GM18502 (cell line): Measurements from ENCODE around the gene TBC1D19.
"Not testable (repeated sequence)": the region's sequence is repeated elsewhere in the genome, so short reads cannot be mapped to it uniquely, and the experiment has no call there.

Experiments
- ATAC-seq: cut with Tn5 transposase; IDR thresholded peaks from one replicate; pipeline ENCODE4 v1.9.1; 2021; ENCODE audit warnings: mild to moderate bottlenecking; ENCODE audit not compliant: unreplicated experiment, poor library complexity

Gene TBC1D19, protein sequence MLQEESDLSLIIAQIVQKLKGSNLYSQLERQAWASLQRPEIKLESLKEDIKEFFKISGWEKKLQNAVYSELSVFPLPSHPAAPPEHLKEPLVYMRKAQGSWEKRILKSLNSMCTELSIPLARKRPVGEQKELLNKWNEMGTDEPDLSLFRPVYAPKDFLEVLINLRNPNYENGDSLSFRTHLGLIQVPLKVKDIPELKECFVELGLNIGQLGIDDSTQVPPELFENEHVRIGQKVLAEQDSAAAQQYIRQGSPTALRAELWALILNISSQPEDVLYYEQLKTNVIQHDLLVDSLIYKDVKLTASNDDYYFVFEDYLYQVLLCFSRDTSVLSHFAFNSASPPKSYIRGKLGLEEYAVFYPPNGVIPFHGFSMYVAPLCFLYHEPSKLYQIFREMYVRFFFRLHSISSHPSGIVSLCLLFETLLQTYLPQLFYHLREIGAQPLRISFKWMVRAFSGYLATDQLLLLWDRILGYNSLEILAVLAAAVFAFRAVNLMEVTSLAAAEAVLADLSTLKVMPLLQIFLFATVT

GRCh38 chr4:26583865-26584652 is at the start of gene TBC1D19:
Gene TBC1D19 (plus strand): TSS chr4:26584084. CDS start chr4:26584194, 110 bp downstream.
- peak; percentile 100 for ATAC-seq

DNA sequence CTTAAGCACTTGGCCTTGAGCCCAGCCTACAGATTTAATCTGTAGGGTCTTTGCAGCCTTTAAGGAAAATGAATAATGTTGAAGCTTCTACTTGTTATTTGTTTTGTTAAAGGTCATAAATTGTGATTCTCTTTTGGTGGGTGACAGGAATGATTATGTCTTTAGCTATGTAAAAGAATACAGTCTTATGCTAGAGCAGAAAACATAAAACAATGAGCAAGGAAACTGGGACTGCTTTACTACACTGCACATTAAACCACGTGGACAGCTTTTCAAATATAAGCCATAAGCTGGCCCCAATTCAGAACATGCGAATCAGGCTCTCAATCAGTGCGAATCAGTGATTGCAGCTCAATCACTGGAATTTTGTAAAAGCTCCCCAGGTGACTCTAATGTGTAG is 40.9 kb upstream of the TBC1D19 start:
- ATAC-seq = no peak

- ATAC-seq = no peak
Observed at GRCh38 chr4:26544421-26544820, 39.5 kb upstream of the TBC1D19 start.

DNA sequence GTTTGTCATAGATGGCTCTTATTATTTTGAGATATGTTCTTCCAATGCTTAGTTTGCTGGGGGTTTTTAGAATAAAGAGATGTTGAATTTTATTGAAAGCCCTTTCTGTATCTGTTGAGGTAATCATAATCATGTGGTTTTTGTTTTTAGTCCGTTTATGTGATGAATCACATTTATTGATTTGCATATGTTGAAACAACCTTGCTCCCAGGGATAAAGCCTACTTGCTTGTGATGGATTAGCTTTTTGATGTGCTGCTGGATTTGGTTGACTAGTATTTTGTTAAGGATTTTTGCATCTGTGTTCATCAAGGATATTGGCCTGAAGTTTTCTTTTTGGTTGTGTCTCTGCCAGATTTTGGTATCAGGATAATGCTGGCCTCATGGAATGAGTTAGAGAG is 35.5 kb upstream of the TBC1D19 start:
- ATAC-seq = not testable (repeated sequence)

DNA sequence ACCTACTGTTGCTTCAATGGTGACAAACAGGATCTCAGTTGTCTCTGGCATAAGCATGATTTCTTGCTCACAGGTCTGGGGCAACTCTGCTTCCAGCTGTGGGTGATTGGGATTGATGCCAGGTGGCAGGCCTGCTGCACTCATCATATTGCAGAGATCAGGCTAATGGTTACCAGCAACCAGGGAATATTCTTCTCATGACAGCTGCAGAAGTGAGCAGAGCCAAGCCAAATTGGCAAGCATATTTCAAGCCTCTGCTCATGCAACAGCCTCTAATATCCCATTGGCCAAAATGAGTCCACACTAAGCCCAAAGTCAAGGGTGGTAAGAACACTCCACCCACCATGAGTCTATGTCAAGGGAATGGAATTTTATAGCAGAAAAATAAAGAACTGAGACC is 26.7 kb upstream of the TBC1D19 start:
- no peak for ATAC-seq

- no peak for ATAC-seq
Observed at GRCh38 chr4:26558166-26558895, 25.6 kb upstream of the TBC1D19 start.

DNA sequence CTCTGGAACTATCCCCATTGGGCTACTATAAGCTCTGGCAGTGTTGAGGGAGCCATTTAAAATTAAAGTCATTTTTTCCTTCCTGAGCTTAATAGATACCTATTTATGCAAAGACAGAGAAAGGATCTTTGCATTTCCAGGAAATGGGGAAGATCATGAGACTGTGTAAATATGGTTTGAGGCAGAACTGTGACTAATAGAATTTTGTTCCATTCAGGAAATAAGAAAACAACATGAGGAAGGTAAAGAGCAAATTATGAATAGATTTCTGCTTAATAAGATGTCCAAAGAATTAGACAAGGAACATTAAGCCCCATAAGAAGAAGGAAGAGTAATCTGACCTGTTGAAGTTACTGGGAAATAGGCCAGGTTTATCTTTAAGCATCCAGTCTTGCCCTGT is 17.8 kb upstream of the TBC1D19 start:
- ATAC-seq = no peak

- no peak for ATAC-seq
Observed at GRCh38 chr4:26568446-26568994, 15.4 kb upstream of the TBC1D19 start.

- no peak for ATAC-seq
Observed at GRCh38 chr4:26570596-26570995, 13.3 kb upstream of the TBC1D19 start.

- no peak for ATAC-seq
Observed at GRCh38 chr4:26573389-26573794, 10.5 kb upstream of the TBC1D19 start.

DNA sequence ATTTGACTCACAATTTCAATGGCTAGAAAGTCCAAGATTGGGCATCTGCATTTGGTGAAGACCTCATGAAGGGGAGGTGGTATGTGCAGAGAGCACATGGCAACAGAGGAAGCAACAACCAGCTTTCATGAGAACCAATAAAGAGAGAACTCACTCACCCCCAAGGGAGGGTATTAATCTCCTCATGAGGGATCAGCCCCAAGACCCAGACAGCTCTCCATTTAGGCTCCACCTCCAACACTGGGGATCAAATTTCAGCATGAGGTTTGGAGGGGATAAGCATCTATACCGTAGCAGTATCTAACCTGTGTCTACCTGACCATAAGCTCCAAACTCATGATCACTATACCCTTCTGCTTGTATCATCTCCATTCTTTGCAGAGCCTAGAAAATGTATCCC is 9.3 kb upstream of the TBC1D19 start:
- no peak for ATAC-seq

DNA sequence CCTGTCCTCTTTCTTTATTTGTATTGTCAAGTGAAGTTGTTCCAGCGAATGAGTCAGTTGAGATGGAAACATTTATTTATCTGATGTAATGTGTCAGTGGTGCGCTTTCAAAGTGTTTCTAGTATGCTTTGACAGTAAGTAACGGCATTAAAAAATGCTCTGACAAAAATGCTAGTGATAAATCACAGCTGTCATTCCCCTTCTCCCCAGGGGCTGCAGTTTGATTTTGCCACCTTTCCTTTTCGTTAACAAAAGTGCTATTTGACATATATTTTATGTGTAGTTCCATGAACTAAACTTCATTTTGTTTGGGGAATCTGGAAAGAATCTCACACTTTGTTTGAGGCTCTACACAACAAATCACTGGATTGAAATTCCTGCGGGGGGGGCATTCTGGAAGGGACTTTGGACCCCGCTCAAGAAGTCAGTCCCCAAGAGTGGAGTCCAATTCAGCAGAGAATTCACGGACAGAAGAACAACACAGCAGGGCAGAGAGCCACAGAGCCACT is 7.6 kb upstream of the TBC1D19 start:
- no peak for ATAC-seq

DNA sequence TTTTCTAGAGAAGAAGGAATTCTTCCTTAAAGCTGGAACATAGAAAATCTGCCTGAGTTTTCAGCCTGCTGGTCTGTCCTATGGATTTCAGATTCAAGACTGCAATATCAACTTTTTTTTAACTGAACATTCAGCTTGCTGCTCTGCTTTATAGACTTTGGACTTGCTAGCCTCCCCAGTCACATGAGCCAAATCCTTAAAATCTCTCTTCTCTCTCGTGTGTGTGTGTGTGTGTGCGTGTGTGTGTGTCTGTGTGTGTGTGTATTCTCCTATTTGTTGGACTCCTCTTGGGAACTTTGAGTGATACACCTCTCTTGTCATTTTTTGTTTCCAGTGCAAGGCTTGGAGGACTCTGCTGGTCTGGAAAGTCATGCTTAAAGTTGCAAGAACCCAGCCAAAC is 6.8 kb upstream of the TBC1D19 start:
- ATAC-seq = no peak

DNA sequence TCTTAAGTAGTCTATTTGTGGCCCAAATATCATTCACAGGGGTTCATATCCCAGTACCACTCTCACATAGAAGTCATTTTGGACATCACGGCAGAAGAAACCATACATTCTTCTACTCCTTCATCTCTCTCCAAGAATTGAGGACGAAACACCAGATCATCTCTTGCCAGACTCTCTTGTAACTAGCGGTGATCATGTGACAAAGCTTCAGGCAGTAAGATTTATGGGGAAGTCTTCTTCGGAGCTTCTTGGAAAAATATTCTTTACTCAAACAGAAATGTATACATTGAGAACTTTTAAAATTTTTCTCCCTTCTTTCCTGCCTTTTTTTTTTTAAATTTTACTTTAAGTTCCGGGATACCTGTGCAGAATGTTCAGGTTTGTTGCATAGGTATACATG is 4.7 kb upstream of the TBC1D19 start:
- no peak for ATAC-seq

- ATAC-seq = not testable (repeated sequence)
Observed at GRCh38 chr4:26581341-26581740, 2.5 kb upstream of the TBC1D19 start.

GRCh38 chr4:26583538-26583864 is 383 bp upstream of the TBC1D19 start:
- peak; percentile 54 for ATAC-seq

- ATAC-seq = no peak
Observed at GRCh38 chr4:26584725-26585124, 841 bp downstream of the TBC1D19 start.

DNA sequence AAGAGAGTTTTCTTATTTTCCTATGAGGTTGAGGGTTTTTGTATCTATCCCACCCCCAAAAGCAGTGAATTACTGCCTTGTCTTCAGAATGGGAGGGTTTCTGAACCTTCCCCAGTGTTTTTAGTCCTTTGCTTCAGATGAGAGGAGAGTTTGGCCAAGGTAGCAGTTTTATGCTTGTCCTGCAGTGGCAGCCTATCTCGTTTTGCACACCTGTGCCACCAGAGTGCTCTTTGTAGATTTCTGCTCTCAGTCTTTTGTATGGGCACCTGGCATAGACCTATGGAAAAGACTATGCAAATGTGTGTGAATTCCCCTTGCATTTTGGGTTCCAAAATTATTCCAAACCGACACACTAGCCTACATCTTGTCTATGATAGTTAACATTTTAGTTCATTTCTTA is 5.8 kb downstream of the TBC1D19 start:
- no peak for ATAC-seq

GRCh38 chr4:26590639-26591038 is 6.8 kb downstream of the TBC1D19 start:
- no peak for ATAC-seq

GRCh38 chr4:26593557-26593956 is 9.7 kb downstream of the TBC1D19 start:
- not testable (repeated sequence) for ATAC-seq
